AG09309 (cell line): ENCODE results near the gene BCKDHA.

Experiments
- DNase-seq: peaks from one replicate; pipeline ENCODE4 v3.0.0-alpha.2; 2010; ENCODE audit warnings: low read depth
- H3K4me3 ChIP-seq: 2 replicates; pipeline ENCODE4 v1.5.1; 2011; ENCODE audit warnings: mild to moderate bottlenecking, low read depth, low read length, moderate library complexity; ENCODE audit not compliant: control insufficient read depth
- CTCF ChIP-seq: IDR thresholded peaks from 2 replicates; pipeline ENCODE4 v1.5.1; 2011; ENCODE audit warnings: mild to moderate bottlenecking, low read depth, low read length, inconsistent platforms; ENCODE audit not compliant: insufficient read depth, control insufficient read depth; ENCODE audit errors: missing control alignments

BCKDHA gene

DNA sequence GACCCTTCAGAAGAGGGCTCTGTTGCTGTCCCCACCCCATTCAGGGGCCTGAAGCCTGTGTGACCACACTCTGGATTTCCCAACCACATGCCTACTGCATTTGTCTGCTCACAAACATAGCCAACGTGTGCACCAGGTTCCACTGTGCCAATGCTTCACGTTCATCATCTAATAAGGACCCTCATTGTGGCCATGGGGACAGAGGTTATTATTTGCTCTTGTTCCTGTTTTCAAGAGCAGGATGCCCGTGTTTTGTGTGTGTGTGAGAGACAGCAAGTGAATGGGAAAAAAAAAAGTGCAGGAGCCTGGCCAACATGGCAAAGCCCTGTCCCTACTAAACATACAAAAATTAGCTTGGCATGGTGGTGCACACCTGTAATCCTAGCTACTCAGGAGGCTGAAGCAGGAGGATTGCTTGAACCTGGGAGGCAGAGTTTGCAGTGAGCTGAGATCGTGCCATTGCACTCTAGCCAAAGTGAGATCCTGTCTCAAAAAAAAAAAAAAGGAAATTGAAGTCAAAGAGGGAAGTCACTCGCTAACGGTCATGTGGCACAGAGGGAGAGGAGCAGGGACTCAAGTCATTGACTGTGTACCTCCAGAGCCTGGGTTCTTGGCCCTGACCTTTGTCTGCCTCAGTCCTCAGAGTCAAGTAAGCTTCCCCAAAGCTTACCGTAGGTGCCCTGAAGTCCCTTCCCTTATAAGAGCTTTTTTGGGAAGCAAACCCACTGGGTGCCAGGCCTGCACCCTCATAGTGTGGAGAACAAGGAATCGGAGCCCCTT lies 22.7 kb downstream of the BCKDHA start:
- TF ChIP-seq CTCF: no peak
- no peak overlapping the region for H3K4me3 ChIP-seq
- DNase-seq: no peak

GRCh38 chr19:41421314-41421713 lies 23.7 kb downstream of the BCKDHA start:
- no peak for DNase-seq
- no peak for TF ChIP-seq CTCF
- no peak overlapping the region for H3K4me3 ChIP-seq

DNA sequence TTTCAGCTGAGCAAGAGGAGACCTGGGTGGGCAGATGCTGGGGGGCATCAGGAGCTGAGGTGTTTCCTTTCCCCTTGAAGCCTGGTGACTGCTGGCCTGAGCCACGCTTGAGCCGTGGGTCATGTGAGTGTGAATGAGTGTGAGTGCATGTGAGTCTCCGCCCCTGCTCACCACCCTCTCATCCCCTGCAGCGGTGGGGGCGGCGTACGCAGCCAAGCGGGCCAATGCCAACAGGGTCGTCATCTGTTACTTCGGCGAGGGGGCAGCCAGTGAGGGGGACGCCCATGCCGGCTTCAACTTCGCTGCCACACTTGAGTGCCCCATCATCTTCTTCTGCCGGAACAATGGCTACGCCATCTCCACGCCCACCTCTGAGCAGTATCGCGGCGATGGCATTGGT lies 24.4 kb downstream of the BCKDHA start:
- H3K4me3 ChIP-seq: no peak overlapping the region
- DNase-seq: no peak
- TF ChIP-seq CTCF: no peak

GRCh38 chr19:41422456-41422855 lies 24.8 kb downstream of the BCKDHA start:
- no peak for DNase-seq
- no peak for TF ChIP-seq CTCF
- H3K4me3 ChIP-seq: no peak overlapping the region

GRCh38 chr19:41422955-41423354 lies 25.3 kb downstream of the BCKDHA start:
- TF ChIP-seq CTCF: no peak
- no peak for DNase-seq
- H3K4me3 ChIP-seq: no peak overlapping the region

GRCh38 chr19:41424335-41425173 lies 26.9 kb downstream of the BCKDHA start:
- H3K4me3 ChIP-seq: no peak overlapping the region
- DNase-seq: no peak
- TF ChIP-seq CTCF: no peak
